Activated T-helper 1 cell treated with anti-CD3 and anti-CD28 coated beads, Interleukin-12 subunit alpha, Interleukin-12 subunit beta, Interleukin-2, Interleukin-4 antibody, amounts not matched to agents 30 ng/mL and 10 ng/mL and 1 ng/mL, durations not matched to agents 14 hours and 24 hours and 36 hours (primary cell): ENCODE measurements around the gene FOXM1. TPM values are rescaled to one million over a fixed set of nuclear protein-coding genes. Genes with fewer than 3 reads are reported as not detected.
"Not testable (repeated sequence)": the region's sequence is repeated elsewhere in the genome, so short reads cannot be mapped to it uniquely, and the experiment has no call there.

ENCODE experiments used
- DNase-seq: peaks from one replicate; pipeline ENCODE4 v3.0.0; 2021; ENCODE audit warnings: low spot score
- H3K27ac Mint-ChIP-seq: one replicate; pipeline ENCODE4 v1.8.0; 2021; ENCODE audit warnings: mild to moderate bottlenecking, mixed read lengths
- H3K27me3 Mint-ChIP-seq: one replicate; pipeline ENCODE4 v1.8.0; 2022; ENCODE audit warnings: mild to moderate bottlenecking, moderate library complexity, mixed read lengths; ENCODE audit not compliant: insufficient read depth
- H3K36me3 Mint-ChIP-seq: one replicate; pipeline ENCODE4 v1.8.0; 2021; ENCODE audit warnings: low read depth, mixed read lengths
- H3K4me1 Mint-ChIP-seq: one replicate; pipeline ENCODE4 v1.8.0; 2021; ENCODE audit warnings: low read depth, mixed read lengths
- H3K4me3 Mint-ChIP-seq: one replicate; pipeline ENCODE4 v1.8.0; 2021; ENCODE audit warnings: mild to moderate bottlenecking, moderate library complexity, mixed read lengths
- H3K9me3 Mint-ChIP-seq: one replicate; pipeline ENCODE4 v1.8.0; 2021; ENCODE audit warnings: mixed read lengths
- intact Hi-C: fragments of 100-400 bp; cut with micrococcal nuclease; formaldehyde crosslinking; loops from one replicate; pipeline ENCODE4 v1.15.1; 2024
- total RNA-seq: library from RNA; stranded (reverse); gene quantifications from 2 replicates; pipeline ENCODE4 v1.2.3, GENCODE V29; 2022

The FOXM1 gene
- total RNA-seq, 1 donor from 2014 or later: 72.6 TPM

DNA sequence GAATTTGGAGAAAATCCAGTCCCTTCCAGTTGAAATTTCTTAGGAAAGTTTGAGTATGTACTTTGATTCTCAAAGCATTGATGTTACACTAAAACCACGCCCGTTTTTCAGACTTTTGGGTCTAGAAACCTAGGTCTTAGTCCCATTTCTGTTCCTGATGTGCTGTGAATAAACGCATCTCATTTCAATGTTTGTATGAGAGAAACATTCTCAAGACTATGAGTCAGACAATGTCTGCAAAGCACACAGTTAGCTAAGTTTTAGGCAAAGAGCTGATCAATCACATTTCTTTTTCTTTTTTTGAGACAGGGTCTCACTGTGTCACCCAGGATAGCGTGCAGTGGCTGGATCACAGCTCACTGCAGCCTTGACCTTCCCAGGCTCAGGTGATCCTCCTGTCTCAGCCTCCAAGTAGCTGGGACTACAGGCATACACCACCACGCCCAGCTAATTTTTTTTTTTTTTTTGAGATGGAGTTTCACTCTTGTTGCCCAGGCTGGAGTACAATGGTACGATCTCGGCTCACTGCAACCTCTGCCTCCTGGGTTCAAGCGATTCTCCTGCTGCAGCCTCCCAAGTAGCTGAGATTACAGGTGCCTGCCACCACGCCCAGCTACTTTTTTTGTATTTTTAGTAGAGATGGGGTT lies 7.9 kb downstream of the FOXM1 start:
- Mint-ChIP-seq H3K27ac (peak overlapping the region; percentile 94), H3K36me3 (peaks cover 39% of the 10 kb centered on the region), H3K4me1 (peaks cover 25% of the 10 kb centered on the region)
- not testable (repeated sequence) for H3K9me3 Mint-ChIP-seq, H3K27me3 Mint-ChIP-seq, DNase-seq, H3K4me3 Mint-ChIP-seq
- intact Hi-C loops: loop anchor here (1.0 to 2.0 kb wide), 3 partner anchors 8 to 56 kb away; partner anchors contain the start of genes FOXM1, ITFG2, RHNO1 and TULP3

DNA sequence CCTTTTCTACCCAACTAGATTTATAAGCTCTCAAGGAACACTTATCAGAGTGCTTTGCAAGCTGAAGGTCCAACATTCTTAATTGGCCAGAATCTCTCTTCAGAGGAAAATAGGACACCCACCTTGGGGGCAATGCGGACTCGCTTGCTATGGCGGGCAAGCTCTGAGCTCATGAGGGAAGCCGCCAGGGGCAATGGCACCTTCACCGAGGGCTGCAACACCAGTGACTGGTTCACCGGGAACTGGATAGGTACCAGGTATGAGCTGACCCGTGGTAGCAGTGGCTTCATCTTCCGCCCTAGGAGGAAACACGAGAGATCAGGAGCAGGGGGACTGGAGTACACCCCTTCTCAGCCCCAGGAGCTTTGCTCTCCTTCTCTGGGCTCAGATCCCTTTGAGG lies 12.8 kb downstream of the FOXM1 start:
- peaks cover 27% of the 10 kb centered on the region for H3K4me1 Mint-ChIP-seq
- no peaks in the 10 kb centered on the region for H3K9me3 Mint-ChIP-seq
- H3K27ac Mint-ChIP-seq: no peak overlapping the region
- H3K36me3 Mint-ChIP-seq: peaks cover 55% of the 10 kb centered on the region
- no peak for DNase-seq
- intact Hi-C loops: no loop called here
- no peaks in the 10 kb centered on the region for H3K27me3 Mint-ChIP-seq
- H3K4me3 Mint-ChIP-seq: no peak overlapping the region

GRCh38 chr12:2863402-2863801 lies 13.6 kb downstream of the FOXM1 start:
- H3K27me3 Mint-ChIP-seq, H3K27ac Mint-ChIP-seq, intact Hi-C loops, DNase-seq, H3K9me3 Mint-ChIP-seq, H3K4me3 Mint-ChIP-seq: not testable (repeated sequence)
- Mint-ChIP-seq H3K36me3 (peaks cover 57% of the 10 kb centered on the region), H3K4me1 (peaks cover 19% of the 10 kb centered on the region)

GRCh38 chr12:2862876-2863275 lies 14.1 kb downstream of the FOXM1 start:
- no peaks in the 10 kb centered on the region for H3K9me3 Mint-ChIP-seq
- intact Hi-C loops: no loop called here
- no peak for DNase-seq
- no peaks in the 10 kb centered on the region for H3K27me3 Mint-ChIP-seq
- peaks cover 57% of the 10 kb centered on the region for H3K36me3 Mint-ChIP-seq
- H3K4me1 Mint-ChIP-seq: peaks cover 15% of the 10 kb centered on the region
- H3K27ac Mint-ChIP-seq: no peak overlapping the region
- H3K4me3 Mint-ChIP-seq: no peak overlapping the region

GRCh38 chr12:2860170-2860569 lies 16.8 kb downstream of the FOXM1 start:
- intact Hi-C loops: no loop called here
- Mint-ChIP-seq H3K9me3 (no peaks in the 10 kb centered on the region), H3K4me1 (peaks cover 6% of the 10 kb centered on the region), H3K36me3 (peaks cover 47% of the 10 kb centered on the region), H3K4me3 (no peak overlapping the region), H3K27me3 (no peaks in the 10 kb centered on the region), H3K27ac (no peak overlapping the region)
- no peak for DNase-seq

GRCh38 chr12:2858944-2859421 lies 18.0 kb downstream of the FOXM1 start:
- H3K4me1 Mint-ChIP-seq: peaks cover 6% of the 10 kb centered on the region
- no peak overlapping the region for H3K27ac Mint-ChIP-seq
- intact Hi-C loops: no loop called here

GRCh38 chr12:2858334-2858733 lies 18.6 kb downstream of the FOXM1 start:
- intact Hi-C loops: no loop called here
- Mint-ChIP-seq H3K9me3 (no peaks in the 10 kb centered on the region), H3K27me3 (no peaks in the 10 kb centered on the region), H3K27ac (no peak overlapping the region), H3K36me3 (peaks cover 35% of the 10 kb centered on the region), H3K4me3 (no peak overlapping the region), H3K4me1 (peaks cover 6% of the 10 kb centered on the region)
- no peak for DNase-seq

More at GRCh38 chr12:2858944-2859421, 18.0 kb downstream of the FOXM1 start:
- no peak for DNase-seq
- no peaks in the 10 kb centered on the region for H3K27me3 Mint-ChIP-seq
- H3K4me3 Mint-ChIP-seq: no peak overlapping the region
- peaks cover 37% of the 10 kb centered on the region for H3K36me3 Mint-ChIP-seq
- no peaks in the 10 kb centered on the region for H3K9me3 Mint-ChIP-seq

GRCh38 chr12:2857576-2857975 lies 19.4 kb downstream of the FOXM1 start:
- no peaks in the 10 kb centered on the region for H3K9me3 Mint-ChIP-seq
- no peak overlapping the region for H3K4me3 Mint-ChIP-seq
- intact Hi-C loops: no loop called here
- H3K27me3 Mint-ChIP-seq: no peaks in the 10 kb centered on the region
- H3K36me3 Mint-ChIP-seq: peaks cover 29% of the 10 kb centered on the region
- H3K27ac Mint-ChIP-seq: no peak overlapping the region
- peaks cover 6% of the 10 kb centered on the region for H3K4me1 Mint-ChIP-seq
- DNase-seq: no peak

- Mint-ChIP-seq H3K4me1 (peaks cover 6% of the 10 kb centered on the region), H3K27ac (no peak within 1 kb of the TSS), H3K4me3 (no peak within 1 kb of the TSS), H3K36me3 (peaks cover 27% of the 10 kb centered on the region), H3K27me3 (no peaks in the 10 kb centered on the region), H3K9me3 (no peaks in the 10 kb centered on the region)
- DNase-seq: no peak
- intact Hi-C loops: no loop called here
Observed at GRCh38 chr12:2857021-2857431, 19.9 kb downstream of the FOXM1 start, which contains the start of gene TEX52. TEX52 (minus strand) TSS chr12:2857039; CDS start chr12:2857026, 13 bp downstream.

DNA sequence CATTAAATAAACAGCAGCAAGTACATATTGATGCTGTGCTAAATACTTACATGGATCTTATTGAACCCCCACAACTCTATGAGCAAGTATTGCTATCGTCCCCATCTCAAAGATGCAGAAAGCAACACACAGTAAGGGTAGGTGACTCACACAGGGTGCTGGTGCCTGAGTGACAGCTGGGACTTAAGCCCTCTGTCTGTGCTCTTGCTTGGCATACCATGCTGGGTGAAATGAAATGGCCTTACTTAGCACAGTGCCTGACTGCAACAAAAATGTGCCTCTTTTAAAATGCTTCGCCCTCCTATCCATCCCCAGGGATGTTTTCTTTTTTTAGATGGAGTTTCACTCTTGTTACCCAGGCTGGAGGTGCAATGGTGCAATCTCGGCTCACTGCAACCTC lies 20.9 kb downstream of the FOXM1 start:
- no peak overlapping the region for H3K27ac Mint-ChIP-seq

DNA sequence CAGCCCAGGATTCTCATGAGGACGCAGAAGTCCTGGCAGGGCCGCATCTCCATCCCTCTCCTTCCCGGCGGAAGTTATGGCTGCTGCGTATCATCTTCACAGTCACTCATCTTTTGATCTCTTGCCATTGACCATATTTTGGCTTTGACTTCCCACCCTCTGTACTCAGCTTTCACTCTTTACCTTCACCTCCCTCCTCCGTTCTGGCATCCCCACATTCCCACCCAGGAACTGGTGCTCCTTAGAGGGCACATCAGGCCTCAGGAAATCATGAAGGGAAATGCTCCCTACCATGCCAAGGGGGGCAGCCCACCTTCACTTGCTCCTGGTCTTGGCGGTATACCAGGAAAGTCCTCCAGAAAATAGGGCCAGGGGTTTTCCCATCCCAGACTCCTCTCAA lies 21.4 kb downstream of the FOXM1 start:
- no peak overlapping the region for H3K27ac Mint-ChIP-seq
- no peak overlapping the region for H3K4me3 Mint-ChIP-seq
- H3K9me3 Mint-ChIP-seq: no peaks in the 10 kb centered on the region
- DNase-seq: no peak
- intact Hi-C loops: no loop called here
- H3K36me3 Mint-ChIP-seq: peaks cover 20% of the 10 kb centered on the region
- peaks cover 6% of the 10 kb centered on the region for H3K4me1 Mint-ChIP-seq
- H3K27me3 Mint-ChIP-seq: no peaks in the 10 kb centered on the region

More for the DNA sequence above, 20.9 kb downstream of the FOXM1 start:
- no peak for DNase-seq
- Mint-ChIP-seq H3K27me3 (no peaks in the 10 kb centered on the region), H3K9me3 (no peaks in the 10 kb centered on the region), H3K4me1 (peaks cover 6% of the 10 kb centered on the region), H3K36me3 (peaks cover 20% of the 10 kb centered on the region), H3K4me3 (no peak overlapping the region)
- intact Hi-C loops: no loop called here

- no peak for DNase-seq
- Mint-ChIP-seq H3K4me3 (no peak overlapping the region), H3K27me3 (no peaks in the 10 kb centered on the region), H3K36me3 (peaks cover 13% of the 10 kb centered on the region), H3K4me1 (peaks cover 2% of the 10 kb centered on the region), H3K9me3 (no peaks in the 10 kb centered on the region), H3K27ac (no peak overlapping the region)
- intact Hi-C loops: no loop called here
Observed at GRCh38 chr12:2854669-2855453, 22.1 kb downstream of the FOXM1 start.

- Mint-ChIP-seq H3K4me1 (no peaks in the 10 kb centered on the region), H3K27me3 (no peaks in the 10 kb centered on the region), H3K27ac (no peak overlapping the region), H3K9me3 (no peaks in the 10 kb centered on the region), H3K36me3 (peaks cover 6% of the 10 kb centered on the region), H3K4me3 (no peak overlapping the region)
- DNase-seq: peak; percentile 19
- intact Hi-C loops: loop anchor here (1.0 kb wide), 2 partner anchors 91 to 188 kb away; no protein-coding TSS in a partner anchor
Observed at GRCh38 chr12:2853626-2854025, 23.3 kb downstream of the FOXM1 start.
